Pancreas (tissue), 10 donors: Measurements from ENCODE around the gene MRAP2. TPM values are rescaled to one million over a fixed set of nuclear protein-coding genes. Genes with fewer than 3 reads are reported as not detected.
A peak's percentile ranks its signal among the peaks of the same experiment; 100 is the strongest.

Source experiments
- ATAC-seq, 4 donors: fragments of 200-7000 bp; cut with Tn5 transposase; one replicate each; pipeline versions ENCODE4 v1.8.0 to v1.9.1; 2020; ENCODE audit warnings: mild to moderate bottlenecking in 4 of 4, moderate library complexity in 4 of 4
- DNase-seq, 6 donors: peaks; one replicate each; pipeline ENCODE4 v3.0.0-alpha.2; 2020
- FAIRE-seq: peaks from 2 replicates; lab custom pipeline; 2012; peaks lifted over from hg19 to GRCh38; lab: Jason Lieb, UNC
- H3K27ac ChIP-seq, 4 donors: fragments of 200-600 bp; sonication (generic); 1 replicate in 3 of 4; 2 replicates in 1 of 4; pipeline versions ENCODE4 v1.5.0 to v1.8.0; 2020
- H3K27me3 ChIP-seq, 4 donors: fragments of 200-600 bp; one replicate each; pipeline ENCODE4 v1.8.0; 2021
- H3K36me3 ChIP-seq, 3 donors: fragments of 200-600 bp; sonication (generic) in 1 of 3; one replicate each; pipeline versions ENCODE4 v1.5.0 to v1.8.0; 2020 to 2021
- H3K4me1 ChIP-seq, 3 donors: fragments of 200-600 bp; one replicate each; pipeline ENCODE4 v1.8.0; 2021
- H3K4me3 ChIP-seq, 4 donors: fragments of 200-600 bp; sonication (generic) in 2 of 4; one replicate each; pipeline versions ENCODE4 v1.5.0 to v1.8.0; 2020 to 2021
- H3K9me3 ChIP-seq, 4 donors: fragments of 200-600 bp; one replicate each; pipeline ENCODE4 v1.8.0; 2021
- CTCF ChIP-seq, 4 donors: fragments of 200-600 bp; sonication (generic) in 3 of 4; IDR thresholded peaks; one replicate each; pipeline versions ENCODE4 v1.5.0 to v1.8.0; 2021; ENCODE audit warnings: antibody characterized with exemption in 4 of 4
- WGBS, 2 donors: extraction: QIAGEN DNeasy Blood & Tissue Kit; methylation state at CpG; one replicate each; pipeline ENCODE4 v1.1.7; 2013; 5-methylcytosine and 5-hydroxymethylcytosine counted together
- intact Hi-C, 3 donors: fragments of 100-400 bp; cut with DNase I; formaldehyde crosslinking; loops; one replicate each; pipeline versions ENCODE4 v1.11.1 to v1.14.2; 2022
- polyA plus RNA-seq, 2 donors: library from polyadenylated mRNA; stranded (reverse); fragments of 200-250 nt; gene quantifications; one replicate each; pipeline ENCODE4 v1.2.3, GENCODE V29; 2013
- total RNA-seq, 6 donors: library from RNA; stranded (reverse); fragmentation: NEBNext Ultra II Directional in 4 of 6; extraction: Animal tissue kit (Norgen Biotek cat#: 25700) in 4 of 6; gene quantifications; one replicate each; pipeline versions ENCODE4 v1.2.1 to v1.2.4, GENCODE V29; 2021 to 2023
- donor health status: healthy with polysubstance abuse.
- donor health status: DM: no; HTN: no; CAD: no; lungs with moderate emphysema.
- donor health status: DM: no; HTN: no; CAD: no.
- donor health status: control.
- donor health status: control.
- donor health status: Bipolar disorder and iron deficiency.
- donor health status: DM: yes; HTN: yes; CAD: no.
- donor health status: DM: no; HTN: no; CAD: no.
- donor health status: DM: no; HTN: no; CAD: no.
- donor health status: DM: yes; HTN: yes; CAD: no.

Gene MRAP2
- total and polyA plus RNA-seq, 8 donors = 0.88 to 20.2 (median 2.9) TPM

- FAIRE-seq (no peak), ATAC-seq (no peak), DNase-seq (no peak)
- no peaks in the 10 kb centered on the region for H3K9me3 ChIP-seq
- no peak overlapping the region for H3K4me3 ChIP-seq
- WGBS, 2 donors = 83 to 100% methylated on average over 1 of the region's 1 CpG
- intact Hi-C loops = no loop called here
- no peak overlapping the region for H3K27ac ChIP-seq
- no peaks in the 10 kb centered on the region for H3K36me3 ChIP-seq
- H3K27me3 ChIP-seq = no peaks in the 10 kb centered on the region
- H3K4me1 ChIP-seq = no peaks in the 10 kb centered on the region
- TF ChIP-seq CTCF (IDR thresholded peaks at IDR 0.05) = no peak
Measured at GRCh38 chr6:84018453-84019061, 15.0 kb upstream of the MRAP2 start.

GRCh38 chr6:84019141-84019841, 14.3 kb upstream of the MRAP2 start:
- no peak for ATAC-seq

GRCh38 chr6:84019842-84020211, 13.7 kb upstream of the MRAP2 start:
- FAIRE-seq = no peak
- no peaks in the 10 kb centered on the region for H3K9me3 ChIP-seq
- no peaks in the 10 kb centered on the region for H3K36me3 ChIP-seq
- TF ChIP-seq CTCF (IDR thresholded peaks at IDR 0.05) = no peak
- WGBS, 2 donors = 52 to 57% methylated on average over 6 of the region's 6 CpGs
- DNase-seq = no peak
- H3K4me3 ChIP-seq = no peak overlapping the region
- H3K4me1 ChIP-seq = no peaks in the 10 kb centered on the region
- H3K27ac ChIP-seq = no peak overlapping the region
- H3K27me3 ChIP-seq = no peaks in the 10 kb centered on the region
- intact Hi-C loops = no loop called here
- ATAC-seq = no peak

More at GRCh38 chr6:84019141-84019841, 14.3 kb upstream of the MRAP2 start:
- Histone ChIP-seq H3K27ac (no peak overlapping the region), H3K36me3 (no peaks in the 10 kb centered on the region), H3K4me3 (no peak overlapping the region), H3K4me1 (no peaks in the 10 kb centered on the region), H3K9me3 (no peaks in the 10 kb centered on the region), H3K27me3 (no peaks in the 10 kb centered on the region)
- no peak for FAIRE-seq
- TF ChIP-seq CTCF (IDR thresholded peaks at IDR 0.05) = no peak
- 28 to 56% methylated on average over 16 to 23 of the region's 28 CpGs for WGBS, 2 donors
- intact Hi-C loops = no loop called here
- no peak for DNase-seq

- no peak for ATAC-seq
- Histone ChIP-seq H3K36me3 (no peaks in the 10 kb centered on the region), H3K4me3 (no peak overlapping the region), H3K9me3 (no peaks in the 10 kb centered on the region), H3K4me1 (no peaks in the 10 kb centered on the region), H3K27me3 (peaks cover 0 to 3% (median 0%) of the 10 kb centered on the region in 4 donors), H3K27ac (no peak overlapping the region)
- no peak for DNase-seq
- WGBS, 2 donors = 57 to 68% methylated on average over 2 of the region's 2 CpGs
- TF ChIP-seq CTCF (IDR thresholded peaks at IDR 0.05) = no peak
- intact Hi-C loops = no loop called here
- no peak for FAIRE-seq
Measured at GRCh38 chr6:84021625-84022024, 11.9 kb upstream of the MRAP2 start.

GRCh38 chr6:84026721-84027164, 6.8 kb upstream of the MRAP2 start:
- FAIRE-seq (no peak), DNase-seq (no peak), ATAC-seq (peak in 3 of 4 donors; percentile 59 to 63 (median 59))
- H3K27ac ChIP-seq = peak overlapping the region in 3 of 4 donors; percentile 18 to 69 (median 43)
- TF ChIP-seq CTCF (IDR thresholded peaks at IDR 0.05) = no peak
- H3K9me3 ChIP-seq = no peaks in the 10 kb centered on the region
- peak overlapping the region in 1 of 4 donors; percentile 4 for H3K4me3 ChIP-seq
- no peaks in the 10 kb centered on the region for H3K4me1 ChIP-seq
- intact Hi-C loops = no loop called here
- no peaks in the 10 kb centered on the region for H3K36me3 ChIP-seq
- 32 to 36% methylated on average over 5 of the region's 5 CpGs for WGBS, 2 donors
- peaks cover 0 to 3% (median 0%) of the 10 kb centered on the region in 4 donors for H3K27me3 ChIP-seq
